Measurements from ENCODE around the gene PROSER1. TPM values are rescaled to one million over a fixed set of nuclear protein-coding genes. Genes with fewer than 3 reads are reported as not detected.

PROSER1 gene
- total and polyA plus RNA-seq, 9 of the 15 experiments (the other 6 are each of a cell fraction or from before 2014, with no cell fraction given) = 9.2 to 36.2 (median 10.4) TPM

GRCh38 chr13:38998739-38999138, 39.1 kb downstream of the PROSER1 start (continued):
- peak; percentile 98 for TF ChIP-seq TEAD4 (IDR thresholded peaks at IDR 0.05; ENCODE audit: low read length)
- no peak for TF ChIP-seq TEAD4 (CRISPR knock-in tag; IDR thresholded peaks at IDR 0.05; ENCODE audit: borderline replicate concordance)
- no peak for TF ChIP-seq ZNF23 (CRISPR knock-in tag; IDR thresholded peaks at IDR 0.05)
- no peak for TF ChIP-seq MECOM (CRISPR knock-in tag; IDR thresholded peaks at IDR 0.05)
- TF ChIP-seq THAP12 (CRISPR knock-in tag; IDR thresholded peaks at IDR 0.05) = no peak
- TF ChIP-seq MCM2 (IDR thresholded peaks at IDR 0.05; ENCODE audit: low read depth) = no peak
- TF ChIP-seq SMAD4 (CRISPR knock-in tag; conservative IDR thresholded peaks at IDR 0.05) = peak; percentile 93
- TF ChIP-seq BCL6 (CRISPR knock-in tag; IDR thresholded peaks at IDR 0.05) = no peak
- no peak for TF ChIP-seq KHSRP (IDR thresholded peaks at IDR 0.05)
- TF ChIP-seq PCBP1 (IDR thresholded peaks at IDR 0.05; ENCODE audit: low read depth, low read length, poor library complexity, severe bottlenecking) = no peak
- TF ChIP-seq, protein P1, sequence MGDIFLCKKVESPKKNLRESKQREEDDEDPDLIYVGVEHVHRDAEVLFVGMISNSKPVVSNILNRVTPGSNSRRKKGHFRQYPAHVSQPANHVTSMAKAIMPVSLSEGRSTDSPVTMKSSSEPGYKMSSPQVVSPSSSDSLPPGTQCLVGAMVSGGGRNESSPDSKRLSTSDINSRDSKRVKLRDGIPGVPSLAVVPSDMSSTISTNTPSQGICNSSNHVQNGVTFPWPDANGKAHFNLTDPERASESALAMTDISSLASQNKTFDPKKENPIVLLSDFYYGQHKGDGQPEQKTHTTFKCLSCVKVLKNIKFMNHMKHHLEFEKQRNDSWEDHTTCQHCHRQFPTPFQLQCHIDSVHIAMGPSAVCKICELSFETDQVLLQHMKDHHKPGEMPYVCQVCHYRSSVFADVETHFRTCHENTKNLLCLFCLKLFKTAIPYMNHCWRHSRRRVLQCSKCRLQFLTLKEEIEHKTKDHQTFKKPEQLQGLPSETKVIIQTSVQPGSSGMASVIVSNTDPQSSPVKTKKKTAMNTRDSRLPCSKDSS (IDR thresholded peaks at IDR 0.05; ENCODE audit: low read depth, partially characterized antibody) = no peak
- peak; percentile 45; the same call in 1 of the 2 replicates for TF ChIP-seq NCOA1 (IDR thresholded peaks at IDR 0.05; ENCODE audit: low read depth)
- no peak for TF ChIP-seq NR4A1 (CRISPR knock-in tag; IDR thresholded peaks at IDR 0.05)
- no peak for TF ChIP-seq NR4A1 (tag; IDR thresholded peaks at IDR 0.05)
- TF ChIP-seq RBM15 (IDR thresholded peaks at IDR 0.05; ENCODE audit: insufficient read depth, low read length) = no peak
- no peak for TF ChIP-seq GABPB2 (CRISPR knock-in tag; conservative IDR thresholded peaks at IDR 0.05)
- TF ChIP-seq FOSL1 (tag; conservative IDR thresholded peaks at IDR 0.05) = peak; percentile 95
- TF ChIP-seq PML (IDR thresholded peaks at IDR 0.05; ENCODE audit: low read length) = peak; percentile 94
- no peak for TF ChIP-seq FOXP1 (CRISPR knock-in tag; IDR thresholded peaks at IDR 0.05)
- peak; percentile 76; the same call in 1 of the 2 replicates for TF ChIP-seq ZNF395 (CRISPR knock-in tag; IDR thresholded peaks at IDR 0.05)
- TF ChIP-seq GABPB1 (CRISPR knock-in tag; IDR thresholded peaks at IDR 0.05) = no peak
- peak; percentile 55; the same call in 1 of the 2 replicates for TF ChIP-seq L3MBTL2 (IDR thresholded peaks at IDR 0.05)
- TF ChIP-seq ARNT (IDR thresholded peaks at IDR 0.05) = 0 out of 4 replicates have a peak, but pooled peaks of 1 of the 2 experiments have one; percentile 64
- TF ChIP-seq SP1 (CRISPR knock-in tag; IDR thresholded peaks at IDR 0.05) = no peak
- peak; percentile 95 for TF ChIP-seq ARID1B (IDR thresholded peaks at IDR 0.05)
- peak; percentile 89 for TF ChIP-seq JUND (IDR thresholded peaks at IDR 0.05; ENCODE audit: borderline replicate concordance, low read depth, low read length)
- peak; percentile 80; the same call in 2 of the 3 replicates for TF ChIP-seq JUND (tag; IDR thresholded peaks at IDR 0.05; ENCODE audit: borderline replicate concordance, low read depth, low read length)
- TF ChIP-seq ZNF764 (CRISPR knock-in tag; IDR thresholded peaks at IDR 0.05; ENCODE audit: low read depth) = no peak
